HepG2 (cell line): ENCODE results near the gene MCF2L.

Source experiments
- CBX5 ChIP-seq: sonication (generic); formaldehyde crosslinking; IDR thresholded peaks from 2 replicates; pipeline ENCODE4 v1.4.0; 2020; ENCODE audit warnings: missing genetic modification reagents, borderline replicate concordance
- CTCF ChIP-seq: sonication (generic); formaldehyde crosslinking; IDR thresholded peaks from 2 replicates; pipeline ENCODE4 v1.5.0; 2020; ENCODE audit warnings: mild to moderate bottlenecking, missing genetic modification reagents, moderate library complexity
- GABPA ChIP-seq, 2 experiments: IDR thresholded peaks; 2 replicates each; pipeline ENCODE4 v1.6.1; 2011 to 2016; ENCODE audit warnings: low read depth in 2 of 2, low read length in 1 of 2, missing biosample characterization in 1 of 2, missing genetic modification characterization in 1 of 2
- POLR2AphosphoS2 ChIP-seq: IDR thresholded peaks from 2 replicates; pipeline ENCODE4 v1.6.1; 2011; ENCODE audit warnings: low read depth, low read length, improper control_type of control experiment
- SIN3A ChIP-seq: IDR thresholded peaks from 2 replicates; pipeline ENCODE4 v1.6.1; 2011; ENCODE audit warnings: low read depth, mild to moderate bottlenecking, control low read depth, low read length, borderline replicate concordance
- TCF12 ChIP-seq, 2 experiments: fragments of 450-650 bp in 1 of 2; sonication (generic) in 1 of 2; formaldehyde crosslinking in 1 of 2; IDR thresholded peaks; 2 replicates each; pipeline versions ENCODE4 v1.6.1 to v1.8.0; 2017 to 2022; ENCODE audit warnings: antibody characterized with exemption in 1 of 2, mild to moderate bottlenecking in 1 of 2, missing genetic modification reagents in 1 of 2, moderate library complexity in 1 of 2
- ZEB1 ChIP-seq: IDR thresholded peaks from 2 replicates; pipeline ENCODE4 v1.6.1; 2012; ENCODE audit warnings: mild to moderate bottlenecking, low read depth, inconsistent platforms; ENCODE audit not compliant: insufficient replicate concordance

GRCh38 chr13:113069861-113070805 lies 101.1 kb downstream of the MCF2L start:
- TF ChIP-seq POLR2AphosphoS2 (no peak), TCF12 (IDR thresholded peaks at IDR 0.05) (no peak), TCF12 (CRISPR knock-in tag; IDR thresholded peaks at IDR 0.05) (no peak), ZEB1 (no peak), CTCF (CRISPR knock-in tag) (no peak), GABPA (IDR thresholded peaks at IDR 0.05; ENCODE audit: low read depth, low read length) (no peak), GABPA (CRISPR knock-in tag; IDR thresholded peaks at IDR 0.05; ENCODE audit: low read depth) (no peak), SIN3A (no peak), CBX5 (CRISPR knock-in tag) (no peak)
